NCI-H69 (cell line): ENCODE measurements around the gene CPZ.
"Not testable (repeated sequence)": the region's sequence is repeated elsewhere in the genome, so short reads cannot be mapped to it uniquely, and the experiment has no call there.

Experiments
- DNase-seq: peaks from one replicate; lab custom pipeline; 2025; lab: John Stamatoyannopoulos, UW

The CPZ gene

DNA sequence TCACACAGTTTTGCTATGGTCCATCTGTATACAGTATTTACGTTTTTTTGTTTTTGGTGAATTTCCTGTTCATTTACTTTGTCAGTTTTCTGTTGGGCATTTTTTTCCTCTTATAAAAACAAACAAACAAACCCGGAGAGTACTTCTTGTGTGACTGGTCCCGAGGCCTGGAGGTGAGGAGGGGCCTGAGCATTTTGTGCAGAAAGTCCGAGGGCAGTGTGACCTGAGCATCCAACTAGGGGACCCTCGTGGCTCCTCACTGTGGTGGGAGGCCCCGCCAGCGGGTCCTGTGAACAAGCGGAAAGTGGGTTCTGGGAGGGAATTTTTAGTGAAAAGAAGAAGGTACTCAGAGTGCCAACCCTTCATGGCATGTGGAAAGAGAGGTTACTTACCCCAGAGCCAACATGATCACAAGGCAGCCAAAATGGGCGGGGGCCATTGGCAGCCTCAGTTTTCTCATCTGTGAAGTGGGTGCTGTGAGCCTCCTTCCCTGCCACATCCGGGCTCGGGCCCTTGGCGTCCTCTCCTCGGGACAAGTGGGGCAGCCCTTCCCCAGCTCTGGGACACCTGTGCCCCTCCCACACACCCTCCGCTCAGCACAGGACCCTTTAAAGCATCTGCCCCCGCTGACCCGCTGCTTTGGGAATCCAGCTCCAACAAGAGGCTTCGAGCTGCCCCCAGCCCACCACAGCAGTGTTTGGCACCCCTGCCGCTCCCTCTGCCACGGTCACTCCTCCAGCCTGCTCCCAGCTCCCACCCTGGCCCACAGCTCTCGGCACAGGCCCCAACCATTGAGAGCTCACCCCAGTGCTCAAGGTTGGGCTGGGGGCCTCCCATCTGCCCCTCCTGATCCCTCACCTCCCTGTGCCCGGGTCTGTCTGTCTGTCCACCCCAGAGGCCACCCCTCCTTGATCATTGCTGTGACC, 35.2 kb upstream of the CPZ start:
- DNase-seq: no peak

DNA sequence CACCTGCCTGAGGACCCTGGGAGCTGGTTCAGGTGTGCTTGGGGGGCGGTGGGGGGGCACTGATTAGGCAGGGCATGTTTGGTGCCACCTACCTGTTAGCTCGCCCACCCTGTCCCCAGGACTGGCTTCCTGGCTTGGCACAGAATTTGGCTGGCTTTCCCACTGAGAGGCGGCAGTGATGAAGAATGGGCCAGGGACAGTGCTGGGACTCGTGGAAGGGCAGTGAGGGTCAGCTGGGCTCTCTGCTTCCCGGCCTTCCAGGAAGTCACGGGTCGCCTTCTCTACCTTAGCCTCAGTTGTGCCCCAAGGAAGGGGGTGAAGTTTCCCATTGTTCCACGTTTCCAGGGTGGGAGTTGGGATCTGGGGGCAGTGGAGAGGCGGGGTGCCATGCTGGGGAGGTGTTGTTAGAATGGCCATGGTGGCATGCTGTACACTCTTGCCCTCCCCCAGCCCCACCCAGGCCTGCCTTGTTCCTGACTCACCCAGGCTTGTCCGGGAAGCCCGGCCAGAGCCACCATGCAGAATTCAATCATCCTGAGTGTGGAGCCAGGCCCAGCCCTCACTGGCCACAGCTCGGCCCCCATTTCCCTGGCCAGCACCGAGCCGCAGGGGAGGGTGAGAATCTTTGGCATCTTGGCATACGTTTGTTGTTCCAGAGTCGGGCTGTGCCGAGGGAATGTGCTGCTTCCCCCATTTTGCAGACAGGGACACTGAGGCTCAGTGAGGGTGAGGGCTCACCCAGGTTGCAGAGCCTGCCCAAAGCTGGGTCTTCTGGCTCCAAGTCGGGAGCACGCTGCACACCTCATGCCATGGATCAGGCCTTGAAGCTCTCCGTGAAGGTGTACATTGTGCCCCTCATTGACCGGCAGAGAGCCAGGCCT, 34.2 kb upstream of the CPZ start:
- DNase-seq: no peak

DNA sequence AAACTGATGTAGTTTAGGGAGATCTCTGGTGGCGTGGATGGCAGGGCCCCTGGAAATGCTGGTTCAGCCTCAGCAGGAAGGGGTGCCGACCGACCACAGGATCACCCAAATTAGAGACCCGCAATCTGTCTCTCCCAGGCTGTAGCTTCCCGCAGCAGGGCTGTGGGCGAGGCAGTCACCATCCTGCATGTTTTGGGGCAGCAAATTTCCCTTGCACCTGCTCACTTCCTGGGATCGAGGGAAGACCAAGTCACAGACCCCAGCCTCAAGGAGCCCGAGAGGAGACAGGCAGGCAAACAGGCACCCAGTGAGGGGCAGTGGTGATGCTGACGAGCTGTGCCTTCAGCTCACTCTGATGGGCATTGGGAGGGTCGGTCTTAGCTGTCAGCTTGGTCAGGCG, 33.6 kb upstream of the CPZ start:
- no peak for DNase-seq

DNA sequence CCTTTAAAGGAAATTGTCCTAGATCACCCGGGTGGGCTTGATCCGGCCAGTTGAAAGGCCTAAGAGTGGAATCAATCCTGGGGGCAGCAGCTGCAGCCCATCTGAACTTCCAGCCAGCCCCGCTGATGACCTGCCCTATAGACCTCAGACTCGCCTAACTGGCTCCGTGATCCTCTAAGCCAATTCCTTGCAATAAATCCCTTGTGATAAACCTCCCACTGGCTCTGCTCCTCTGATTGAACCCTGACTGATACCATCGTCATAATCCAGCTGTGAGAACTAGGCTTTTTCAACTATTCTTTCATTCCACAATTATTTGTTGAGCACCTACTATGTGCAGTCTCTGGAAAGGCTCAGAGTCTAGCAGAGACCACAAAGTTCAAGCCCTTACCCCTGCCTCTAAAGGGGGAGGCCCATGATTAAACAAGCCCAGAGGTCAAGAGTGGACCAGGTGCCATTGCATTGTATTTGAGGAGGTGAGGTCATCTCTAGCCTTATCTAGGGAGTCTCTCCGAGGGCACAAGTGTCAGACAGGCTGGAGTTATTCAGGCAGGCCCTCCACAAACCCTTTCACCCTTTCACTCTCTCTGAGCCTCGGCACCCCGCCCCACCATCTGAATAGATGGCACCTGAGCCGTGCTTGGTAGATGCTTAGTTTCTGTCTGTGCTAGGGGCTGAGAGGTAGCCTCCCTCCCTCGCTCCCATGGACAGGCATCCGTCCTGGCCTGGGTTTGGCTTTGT, 32.9 kb upstream of the CPZ start:
- no peak for DNase-seq

DNA sequence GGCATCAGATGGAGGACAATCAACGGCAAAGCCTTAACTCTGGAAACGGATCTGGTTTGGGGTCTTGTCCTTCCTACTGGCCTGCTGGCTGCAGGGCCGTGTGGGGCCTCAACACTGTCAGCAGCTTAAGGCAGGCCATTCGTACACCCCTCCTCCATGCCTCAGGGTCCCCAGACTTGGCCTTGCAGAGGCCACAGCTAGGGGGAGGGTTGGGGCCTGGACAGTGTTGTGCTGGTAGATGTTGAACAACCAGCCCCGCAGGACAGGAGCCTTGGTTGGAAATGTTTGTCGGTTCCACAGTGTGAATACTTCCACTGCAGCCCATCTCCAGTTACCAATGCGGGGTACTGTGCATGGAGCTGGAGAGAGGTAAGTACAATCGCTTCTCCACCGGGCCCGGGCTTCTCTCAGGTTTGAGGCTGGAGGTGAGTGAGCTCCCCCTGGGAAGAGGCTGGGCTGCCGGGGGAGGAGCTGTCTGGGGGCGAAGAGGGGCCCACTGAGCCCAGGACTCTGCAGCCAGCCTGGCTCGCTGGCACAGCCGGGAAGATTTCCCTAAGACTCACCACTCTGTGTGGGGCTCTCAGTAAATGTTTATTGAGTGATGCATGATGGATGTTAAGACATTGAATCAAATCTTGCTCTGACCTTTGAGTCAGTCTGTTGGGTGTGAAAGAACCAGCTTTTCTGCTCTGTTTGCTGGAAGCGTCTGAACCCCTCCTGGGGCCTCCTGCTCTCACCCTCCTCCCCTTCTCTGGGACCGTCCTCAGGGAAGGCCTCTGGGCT, 32.1 kb upstream of the CPZ start:
- DNase-seq: no peak

DNA sequence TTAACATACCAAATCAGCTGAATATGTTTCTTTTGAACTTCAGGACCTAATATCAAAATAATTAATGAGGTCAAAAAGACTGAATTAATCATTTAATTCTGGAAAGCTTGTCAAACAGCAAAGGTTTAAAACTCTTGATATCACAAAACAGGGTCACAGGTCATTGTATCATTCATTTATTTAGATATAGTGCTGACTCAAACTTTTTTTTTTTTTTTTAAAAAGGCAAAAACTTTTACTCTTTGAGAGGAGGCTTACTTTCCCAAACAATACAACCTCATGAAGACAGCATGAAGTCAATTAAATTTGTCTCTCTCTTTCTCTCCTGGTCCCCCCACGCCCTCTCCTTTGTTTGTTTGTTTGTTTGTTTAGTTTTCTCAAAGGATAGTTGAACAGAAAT, 28.0 kb upstream of the CPZ start:
- DNase-seq: no peak

DNA sequence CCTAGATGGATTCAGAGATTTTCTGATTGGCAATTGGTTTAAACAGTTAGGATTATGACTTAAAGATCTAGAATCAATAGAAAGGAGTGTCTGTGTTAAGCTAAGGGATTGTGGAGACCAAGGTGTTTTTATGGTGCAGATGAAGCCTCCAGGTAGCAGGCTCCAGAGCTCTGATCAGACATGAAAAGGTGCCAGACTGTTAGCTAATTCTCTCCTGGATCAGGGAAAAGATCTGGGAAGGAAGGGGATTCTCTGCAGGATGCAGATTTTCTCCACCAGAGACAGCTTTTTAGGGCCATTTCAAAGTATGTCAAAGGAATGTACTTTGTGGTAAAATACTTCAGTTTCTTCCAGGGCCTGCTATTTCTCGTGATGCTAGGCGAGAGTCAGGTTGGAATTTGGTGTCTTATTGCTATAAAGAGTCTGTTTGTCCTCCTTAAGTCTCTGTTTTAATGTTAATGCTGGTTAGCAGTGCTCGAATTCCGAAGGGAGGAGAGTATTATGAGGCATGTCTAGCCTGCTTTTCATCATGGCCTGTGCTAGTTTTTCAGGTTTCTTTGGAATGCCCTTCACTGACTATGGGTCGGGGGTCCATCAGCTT, 24.4 kb upstream of the CPZ start:
- DNase-seq: no peak

DNA sequence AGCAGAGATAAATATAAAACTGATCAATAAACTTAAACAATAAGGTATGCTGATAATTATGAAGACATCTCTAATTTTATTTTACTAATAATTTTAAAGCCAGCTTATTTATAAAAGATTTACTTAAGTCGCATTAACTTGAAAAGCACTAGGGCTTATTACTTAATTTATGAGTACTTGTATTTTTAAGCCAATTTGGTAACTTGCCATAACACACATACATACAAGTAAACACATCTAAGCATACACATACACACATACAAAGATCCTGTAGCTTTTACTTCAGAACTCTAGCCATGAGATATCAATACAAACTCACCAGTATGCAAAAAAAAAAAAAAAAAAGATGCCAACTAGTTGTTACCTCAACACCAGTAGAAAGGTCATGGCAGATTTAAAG, 22.4 kb upstream of the CPZ start:
- DNase-seq: no peak

DNA sequence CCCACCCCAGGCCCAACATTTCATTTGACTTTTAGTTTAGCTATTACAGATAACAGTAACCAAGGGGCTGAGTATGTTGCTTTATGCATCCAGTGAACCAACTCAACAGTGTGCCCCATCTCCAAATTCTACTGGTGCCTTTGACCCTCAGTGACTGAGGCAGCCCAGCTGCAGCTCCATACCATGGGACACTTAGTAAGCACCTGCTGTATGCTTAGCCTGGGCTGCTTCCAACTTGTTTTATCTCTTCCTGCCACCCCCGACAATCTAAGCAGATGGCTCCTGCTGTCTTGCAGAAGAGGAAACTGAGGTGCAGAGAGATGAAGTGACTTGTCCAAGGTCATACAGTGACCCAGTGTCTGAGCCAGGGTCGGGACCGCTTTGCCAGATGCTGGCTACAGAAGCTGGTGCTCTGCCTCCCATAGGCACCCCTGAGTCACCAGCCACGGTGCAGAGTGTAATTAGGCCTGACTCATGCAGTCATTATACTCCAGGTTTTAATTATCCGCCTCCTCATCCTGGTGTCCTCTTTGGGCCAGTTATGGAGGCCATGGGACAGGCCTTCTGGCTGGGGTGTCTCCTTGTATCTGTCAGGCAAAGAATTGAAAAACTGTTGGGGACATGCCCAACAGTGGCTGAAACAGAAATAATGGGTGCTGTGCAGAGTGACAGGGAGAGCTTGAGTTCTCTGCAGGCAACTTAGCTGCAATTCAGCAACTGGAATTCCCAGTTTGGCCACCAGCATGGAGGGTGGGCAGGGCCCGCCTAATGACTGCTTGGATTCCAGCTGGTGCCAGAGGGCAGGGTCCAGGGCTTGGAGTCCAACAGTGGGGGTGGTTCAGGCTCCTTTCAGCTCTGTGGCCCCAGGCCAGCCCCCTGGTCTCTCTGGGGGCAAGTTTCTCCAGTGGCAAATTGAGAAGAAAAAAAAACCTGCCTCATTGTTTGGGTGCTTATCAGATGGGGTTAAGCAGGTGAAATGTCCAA, 20.6 kb upstream of the CPZ start:
- DNase-seq: peak; percentile 40

DNA sequence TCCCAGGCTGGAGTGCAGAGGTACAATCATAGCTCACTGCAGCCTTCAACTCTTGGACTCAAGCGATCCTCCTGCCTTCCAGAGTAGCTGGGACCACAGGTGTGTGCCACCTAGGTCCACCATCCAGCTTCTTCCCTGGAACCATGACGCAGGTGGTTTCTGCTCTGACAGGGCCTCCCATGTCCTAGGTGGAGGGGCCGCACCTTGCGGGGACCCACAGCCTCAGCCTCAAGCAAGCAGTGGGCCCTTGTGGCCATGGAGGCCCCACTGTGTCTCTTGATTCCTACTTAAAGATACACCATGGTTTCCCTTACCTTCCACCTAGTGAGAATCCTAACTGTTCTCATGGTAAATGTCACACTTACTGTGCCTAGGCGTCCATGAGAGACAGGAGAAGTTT, 19.3 kb upstream of the CPZ start:
- DNase-seq: no peak

DNA sequence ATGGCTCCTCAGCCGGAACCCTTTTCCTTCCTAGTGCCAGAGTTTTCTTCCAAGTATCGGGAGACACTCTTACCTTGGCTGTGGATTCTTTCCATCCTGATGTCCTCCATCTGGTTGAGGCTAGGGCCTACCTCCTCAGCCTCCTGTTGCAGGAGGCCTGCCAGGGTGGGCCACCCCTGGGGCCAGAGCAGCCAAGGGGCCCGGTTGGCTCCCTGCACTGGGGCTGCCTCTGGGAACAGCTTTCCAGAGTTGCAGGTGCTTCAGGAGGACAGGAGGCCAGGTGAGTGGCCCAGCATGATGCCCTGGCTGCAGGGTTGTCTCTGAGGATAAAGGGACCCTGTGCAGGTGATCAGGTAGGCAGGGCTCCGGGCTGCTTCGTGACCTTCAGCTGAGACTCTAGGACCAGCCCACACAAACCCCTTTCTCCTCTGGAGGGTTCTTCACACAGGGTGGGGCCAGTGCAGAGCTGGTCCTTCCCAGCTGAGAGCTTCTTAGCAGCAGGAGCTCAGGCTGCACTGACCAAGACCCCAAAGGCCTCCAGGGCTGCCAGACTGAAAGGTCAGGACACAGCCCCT, 17.7 kb upstream of the CPZ start:
- DNase-seq: no peak

DNA sequence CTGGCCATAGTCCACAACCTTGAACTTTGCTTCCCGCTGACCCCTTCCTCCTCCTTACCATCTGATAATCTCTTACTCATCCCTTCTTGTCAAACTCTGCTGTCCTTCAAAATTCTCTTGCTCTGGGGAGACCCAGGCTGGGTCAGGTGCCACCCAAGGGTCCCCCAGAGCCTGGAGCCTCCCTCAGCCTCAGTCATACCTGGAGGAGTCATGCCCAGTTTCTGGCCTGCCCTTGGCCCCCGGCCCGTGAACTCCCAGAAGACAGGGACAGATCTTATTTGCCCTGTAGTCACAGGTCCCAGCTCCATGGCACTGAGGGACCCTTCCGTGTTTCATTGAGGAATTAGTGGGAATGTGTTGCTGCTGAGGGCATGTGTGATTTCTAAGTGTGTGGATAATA, 17.1 kb upstream of the CPZ start:
- no peak for DNase-seq

DNA sequence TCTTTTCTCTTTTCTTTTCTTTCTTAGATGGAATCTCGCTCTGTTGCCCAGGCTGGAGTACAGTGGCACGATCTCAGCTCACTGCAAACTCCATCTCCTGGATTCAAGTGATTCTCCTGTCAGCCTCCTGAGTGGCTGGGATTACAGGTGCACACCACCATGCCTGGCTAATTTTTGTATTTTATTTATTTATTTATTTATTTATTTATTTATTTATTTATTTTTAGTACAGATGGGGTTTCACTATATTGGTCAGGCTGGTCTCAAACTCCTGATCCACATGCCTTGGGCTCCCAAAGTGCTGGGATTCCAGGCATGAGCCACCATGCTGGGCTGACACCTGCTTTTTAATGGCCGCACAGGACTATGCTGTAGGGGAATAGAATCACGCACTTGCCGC, 16.0 kb upstream of the CPZ start:
- not testable (repeated sequence) for DNase-seq

DNA sequence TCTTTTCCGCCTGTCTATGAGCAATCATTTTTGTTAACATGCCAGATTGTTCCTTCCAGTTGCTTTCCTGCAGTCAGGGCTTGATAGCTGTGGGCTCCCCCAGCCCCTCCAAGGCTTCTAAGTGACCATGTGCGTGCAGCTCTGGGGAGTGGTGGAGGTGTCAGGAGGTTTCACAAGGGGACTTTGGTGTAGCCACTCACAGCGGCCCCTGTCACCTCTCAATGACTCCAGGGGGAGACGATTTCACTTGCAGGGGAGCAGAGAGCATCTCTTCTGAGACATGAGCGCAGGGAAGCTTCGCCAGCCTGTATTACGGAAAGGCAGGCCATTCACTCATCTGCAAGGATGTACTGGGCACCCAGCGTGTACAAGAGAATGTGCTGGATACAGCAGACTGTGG, 15.5 kb upstream of the CPZ start:
- DNase-seq: no peak

DNA sequence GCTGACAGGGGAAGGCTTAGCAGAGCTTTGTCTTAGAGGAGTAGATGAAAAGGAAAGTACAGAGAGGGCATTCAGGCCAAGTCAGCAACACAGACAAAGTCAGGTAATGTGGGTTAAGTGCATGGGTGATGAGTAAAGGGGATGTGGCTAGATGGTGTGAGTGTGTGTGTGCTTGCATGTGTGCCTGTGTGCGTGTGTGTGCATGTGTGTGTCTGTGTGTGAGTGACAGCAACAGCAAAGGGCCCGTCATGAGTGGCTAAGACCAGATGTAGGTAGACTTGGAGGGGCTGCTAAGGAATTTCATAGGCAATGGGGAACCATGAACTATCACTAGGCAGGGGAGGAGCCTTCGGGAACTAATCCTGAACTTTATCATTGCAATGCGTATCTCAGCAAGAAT, 14.6 kb upstream of the CPZ start:
- no peak for DNase-seq

DNA sequence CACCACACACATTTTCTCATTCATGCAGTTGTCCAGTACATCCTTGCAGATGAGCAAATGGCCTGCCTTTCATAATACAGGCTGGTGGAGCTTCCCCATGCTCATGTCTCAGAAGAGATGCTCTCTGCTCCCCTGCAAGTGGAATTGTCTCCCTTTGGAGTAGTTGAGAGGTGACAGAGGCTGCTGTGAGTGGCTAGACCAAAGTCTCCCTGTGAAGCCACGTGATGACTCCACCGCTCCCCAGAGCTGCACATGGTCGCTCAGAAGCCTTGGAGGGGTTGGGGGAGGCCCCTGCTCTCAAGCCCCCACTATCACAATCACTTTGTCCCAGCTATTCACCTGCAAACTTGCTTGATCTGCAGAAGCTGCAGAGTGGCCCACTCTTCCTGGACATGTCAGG, 13.8 kb upstream of the CPZ start:
- DNase-seq: no peak

DNA sequence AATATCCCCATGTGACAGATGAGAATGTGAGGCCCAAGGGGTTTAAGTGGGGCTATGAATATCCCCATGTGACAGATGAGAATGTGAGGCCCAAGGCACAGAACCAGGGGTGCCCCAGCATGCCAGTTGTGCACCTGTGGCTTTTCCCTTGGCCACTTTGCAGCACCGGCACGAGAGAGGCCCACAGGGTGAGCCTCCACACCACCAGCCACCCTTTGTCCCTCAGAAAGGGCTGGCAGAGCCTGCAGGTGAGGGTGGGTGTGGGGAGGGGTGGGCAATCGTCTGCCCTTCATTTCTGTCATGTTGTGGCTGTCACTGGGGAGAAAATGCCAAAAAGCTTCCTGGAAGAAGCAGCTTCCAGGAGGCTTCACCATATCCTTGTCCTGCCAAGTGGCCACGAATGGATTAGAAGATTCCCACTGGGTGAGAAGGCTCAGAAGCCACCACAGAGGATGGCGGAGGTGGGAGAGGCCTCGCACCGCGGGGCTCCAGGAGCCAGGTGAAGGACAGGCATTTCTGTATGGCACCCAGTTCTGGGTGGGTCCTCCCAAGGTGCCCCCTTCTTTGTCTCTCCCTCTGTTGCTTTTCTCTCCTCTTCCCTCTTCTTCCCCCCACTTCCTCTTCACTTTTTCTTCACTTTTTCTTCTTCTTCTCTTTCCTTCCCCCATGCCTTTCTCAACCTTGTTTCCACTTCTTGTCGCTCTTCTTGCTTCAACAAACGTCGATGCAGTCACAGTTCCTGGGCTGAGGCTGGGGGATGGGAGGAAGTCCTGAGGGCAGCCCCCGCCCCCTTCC, 12.8 kb upstream of the CPZ start:
- no peak for DNase-seq

DNA sequence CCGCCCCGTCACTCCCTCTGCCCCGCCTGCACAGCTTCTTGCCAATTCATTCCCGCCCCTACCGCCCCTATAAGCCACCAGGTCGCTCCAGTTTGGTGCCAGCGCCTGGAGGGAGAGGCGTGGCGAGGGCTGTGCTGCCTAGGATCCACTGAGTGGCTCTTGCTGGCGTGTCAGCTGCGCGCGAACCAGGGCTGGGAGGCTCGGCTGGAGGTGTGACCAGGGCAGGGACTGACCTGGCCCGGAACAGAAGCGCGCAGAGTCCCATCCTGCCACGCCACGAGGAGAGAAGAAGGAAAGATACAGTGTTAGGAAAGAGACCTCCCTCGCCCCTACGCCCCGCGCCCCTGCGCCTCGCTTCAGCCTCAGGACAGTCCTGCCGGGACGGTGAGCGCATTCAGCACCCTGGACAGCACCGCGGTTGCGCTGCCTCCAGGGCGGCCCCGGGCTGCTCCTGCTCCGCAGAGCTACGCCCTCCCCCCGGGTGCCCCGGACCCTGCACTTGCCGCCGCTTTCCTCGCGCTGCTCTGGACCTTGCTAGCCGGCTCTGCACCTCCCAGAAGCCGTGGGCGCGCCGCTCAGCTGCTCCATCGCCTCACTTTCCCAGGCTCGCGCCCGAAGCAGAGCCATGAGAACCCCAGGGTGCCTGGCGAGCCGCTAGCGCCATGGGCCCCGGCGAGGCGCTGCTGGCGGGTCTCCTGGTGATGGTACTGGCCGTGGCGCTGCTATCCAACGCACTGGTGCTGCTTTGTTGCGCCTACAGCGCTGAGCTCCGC, 12.1 kb upstream of the CPZ start, which contains the start of gene GPR78:
Gene GPR78 (plus strand): TSS at position 72 of the 773 bp plus-strand sequence. CDS start 591 bp downstream, at position 663.
- peak; percentile 83 for DNase-seq
